Smooth muscle cell (in vitro differentiated cells): Measurements from ENCODE around the gene HES3. TPM values are rescaled to one million over a fixed set of nuclear protein-coding genes. Genes with fewer than 3 reads are reported as not detected.

ENCODE experiments used
- DNase-seq: peaks from one replicate; lab custom pipeline; 2025; ENCODE audit not compliant: unreplicated experiment; lab: John Stamatoyannopoulos, UW
- H2AFZ ChIP-seq: fragments of 200-600 bp; sonication (generic); 2 replicates; pipeline ENCODE4 v1.6.0; 2016; ENCODE audit warnings: antibody characterized with exemption, low read depth, mild to moderate bottlenecking
- H3F3A ChIP-seq: fragments of 200-600 bp; sonication (generic); 2 replicates; pipeline ENCODE4 v1.6.0; 2017; ENCODE audit warnings: antibody characterized with exemption, low read depth
- H3K27ac ChIP-seq: fragments of 200-600 bp; sonication (generic); 2 replicates; pipeline ENCODE4 v1.5.1; 2016; ENCODE audit warnings: low read depth, mild to moderate bottlenecking
- H3K27me3 ChIP-seq: fragments of 200-600 bp; sonication (generic); 2 replicates; pipeline ENCODE4 v1.6.1; 2016; ENCODE audit warnings: low read depth, mild to moderate bottlenecking
- H3K36me3 ChIP-seq: fragments of 200-600 bp; sonication (generic); 2 replicates; pipeline ENCODE4 v1.5.1; 2016; ENCODE audit warnings: low read depth
- H3K4me1 ChIP-seq: fragments of 200-600 bp; sonication (generic); 2 replicates; pipeline ENCODE4 v1.5.1; 2016; ENCODE audit warnings: low read depth
- H3K4me2 ChIP-seq: fragments of 200-600 bp; sonication (generic); 2 replicates; pipeline ENCODE4 v1.6.0; 2016; ENCODE audit warnings: mild to moderate bottlenecking
- H3K4me3 ChIP-seq: fragments of 200-600 bp; sonication (generic); 2 replicates; pipeline ENCODE4 v1.5.1; 2016; ENCODE audit warnings: mild to moderate bottlenecking
- H3K79me2 ChIP-seq: fragments of 200-600 bp; sonication (generic); 2 replicates; pipeline ENCODE4 v1.6.0; 2016; ENCODE audit warnings: low read depth, mild to moderate bottlenecking
- H3K9ac ChIP-seq: fragments of 200-600 bp; sonication (generic); 2 replicates; pipeline ENCODE4 v1.6.0; 2016; ENCODE audit warnings: low read depth
- H3K9me3 ChIP-seq: fragments of 200-600 bp; sonication (generic); replicated peaks from 2 replicates; pipeline ENCODE4 v1.5.1; 2016; ENCODE audit warnings: low read depth
- H4K20me1 ChIP-seq: fragments of 200-600 bp; sonication (generic); 2 replicates; pipeline ENCODE4 v1.6.0; 2016; ENCODE audit warnings: low read depth
- CTCF ChIP-seq: fragments of 200-600 bp; sonication (generic); IDR thresholded peaks from 2 replicates; pipeline ENCODE4 v1.5.1; 2017; ENCODE audit warnings: borderline replicate concordance, mild to moderate bottlenecking, antibody characterized with exemption; ENCODE audit not compliant: insufficient read depth, poor library complexity, severe bottlenecking
- WGBS: methylation state at CpG from one replicate; pipeline ENCODE4 v1.1.7; 2016; ENCODE audit warnings: low lambda C conversion rate; 5-methylcytosine and 5-hydroxymethylcytosine counted together
- polyA plus RNA-seq: library from polyadenylated mRNA; unstranded; fragments of >200 nt; fragmentation: Nextera tagmentation; extraction: Ambion mirVana; gene quantifications from 2 replicates; pipeline ENCODE4 v1.2.1, GENCODE V29; 2016
- total RNA-seq: library from RNA; depleted of rRNA; stranded (reverse); fragments of >200 nt; gene quantifications from 2 replicates; pipeline ENCODE4 v1.2.3, GENCODE V29; 2014

The HES3 gene
- total and polyA plus RNA-seq, 2 experiments from 2014 or later = not detected

- Histone ChIP-seq H3F3A (no peaks in the 10 kb centered on the region), H3K4me1 (no peaks in the 10 kb centered on the region), H3K27me3 (no peaks in the 10 kb centered on the region), H3K9ac (no peak overlapping the region), H3K79me2 (no peaks in the 10 kb centered on the region), H2AFZ (no peak overlapping the region), H3K9me3 (no peaks in the 10 kb centered on the region), H4K20me1 (no peaks in the 10 kb centered on the region), H3K4me3 (no peak overlapping the region), H3K4me2 (no peak overlapping the region), H3K27ac (no peak overlapping the region), H3K36me3 (no peaks in the 10 kb centered on the region)
- no peak for TF ChIP-seq CTCF
- 98% methylated on average over 17 of the region's 17 CpGs for WGBS
- no peak for DNase-seq
Measured at GRCh38 chr1:6282577-6283270, 38.7 kb downstream of the HES3 start.

- Histone ChIP-seq H4K20me1 (no peaks in the 10 kb centered on the region), H3K4me1 (no peaks in the 10 kb centered on the region), H3K27ac (no peak overlapping the region), H3K36me3 (no peaks in the 10 kb centered on the region), H3K9me3 (no peaks in the 10 kb centered on the region), H3K9ac (no peak overlapping the region), H3F3A (no peaks in the 10 kb centered on the region), H3K79me2 (no peaks in the 10 kb centered on the region), H3K27me3 (no peaks in the 10 kb centered on the region), H3K4me2 (no peak overlapping the region), H3K4me3 (no peak overlapping the region), H2AFZ (no peak overlapping the region)
- WGBS = 97% methylated on average over 11 of the region's 11 CpGs
- DNase-seq = no peak
- no peak for TF ChIP-seq CTCF
Measured at GRCh38 chr1:6285336-6285735, 41.4 kb downstream of the HES3 start.

GRCh38 chr1:6286266-6286665, 42.3 kb downstream of the HES3 start:
- no peak overlapping the region for H3K4me3 ChIP-seq
- no peak overlapping the region for H3K9ac ChIP-seq
- H4K20me1 ChIP-seq = no peaks in the 10 kb centered on the region
- H3K27me3 ChIP-seq = no peaks in the 10 kb centered on the region
- H3K4me2 ChIP-seq = no peak overlapping the region
- no peaks in the 10 kb centered on the region for H3F3A ChIP-seq
- H3K79me2 ChIP-seq = no peaks in the 10 kb centered on the region
- no peaks in the 10 kb centered on the region for H3K36me3 ChIP-seq
- TF ChIP-seq CTCF = no peak
- DNase-seq = no peak
- H3K9me3 ChIP-seq = no peaks in the 10 kb centered on the region
- H3K4me1 ChIP-seq = no peaks in the 10 kb centered on the region
- H3K27ac ChIP-seq = no peak overlapping the region
- H2AFZ ChIP-seq = no peak overlapping the region
- 97% methylated on average over 8 of the region's 8 CpGs for WGBS

GRCh38 chr1:6287029-6287428, 43.0 kb downstream of the HES3 start:
- H3F3A ChIP-seq = no peaks in the 10 kb centered on the region
- WGBS = 95% methylated on average over 13 of the region's 13 CpGs

More at GRCh38 chr1:6287029-6287428, 43.0 kb downstream of the HES3 start:
- no peak overlapping the region for H2AFZ ChIP-seq
- no peak for TF ChIP-seq CTCF
- no peak overlapping the region for H3K27ac ChIP-seq
- H3K4me3 ChIP-seq = no peak overlapping the region
- no peak for DNase-seq
- H3K9ac ChIP-seq = no peak overlapping the region
- no peaks in the 10 kb centered on the region for H3K9me3 ChIP-seq
- no peaks in the 10 kb centered on the region for H3K36me3 ChIP-seq
- no peaks in the 10 kb centered on the region for H3K79me2 ChIP-seq
- H3K4me2 ChIP-seq = no peak overlapping the region
- H3K4me1 ChIP-seq = no peaks in the 10 kb centered on the region
- no peaks in the 10 kb centered on the region for H4K20me1 ChIP-seq
- no peaks in the 10 kb centered on the region for H3K27me3 ChIP-seq
